ENCODE results near the gene ZNRF3. TPM values are rescaled to one million over a fixed set of nuclear protein-coding genes. Genes with fewer than 3 reads are reported as not detected.
"Not testable (repeated sequence)": the region's sequence is repeated elsewhere in the genome, so short reads cannot be mapped to it uniquely, and the experiment has no call there.

ZNRF3 gene
- total and polyA plus RNA-seq, 2 donors (not counting 1 experiment from before 2014, with no cell fraction given), result 0.21 to 0.71 TPM

GRCh38 chr22:28843633-28844032 is 39.7 kb upstream of the ZNRF3 start:
- intact Hi-C loops (cut with micrococcal nuclease), result no loop called here
- H3K4me2 ChIP-seq (replicated peaks; ENCODE audit: low read depth, low read length, poor library complexity, severe bottlenecking), result no peak overlapping the region
- TF ChIP-seq CTCF (IDR thresholded peaks at IDR 0.05), result no peak
- no peak for TF ChIP-seq EZH2 (IDR thresholded peaks at IDR 0.05; ENCODE audit: borderline replicate concordance, insufficient read depth, low read depth, low read length, poor library complexity, severe bottlenecking)
- H3K27ac ChIP-seq (ENCODE audit: low read length in 2 of 2), result no peak overlapping the region
- no peaks in the 10 kb centered on the region for H3K4me1 Mint-ChIP-seq
- no peaks in the 10 kb centered on the region for H3K36me3 ChIP-seq (replicated peaks in 1 of 2; ENCODE audit: control extremely low read depth in 1 of 2, control insufficient read depth in 1 of 2, extremely low read depth in 1 of 2, insufficient read depth in 2 of 2, low read length in 1 of 2)
- H3K4me3 ChIP-seq (ENCODE audit: control extremely low read depth in 1 of 5, extremely low read depth in 1 of 5, insufficient read depth in 1 of 5, low read depth in 2 of 5, low read length in 4 of 5), result no peak overlapping the region
- no peak overlapping the region for H2AFZ ChIP-seq (ENCODE audit: insufficient read depth, low read depth, low read length, poor library complexity, severe bottlenecking)
- no peaks in the 10 kb centered on the region for H3K27me3 ChIP-seq (replicated peaks in 1 of 4; ENCODE audit: control extremely low read depth in 1 of 4, control insufficient read depth in 3 of 4, insufficient read depth in 4 of 4, low read length in 3 of 4)
- H3K79me2 ChIP-seq (ENCODE audit: control insufficient read depth, insufficient read depth, low read length), result no peaks in the 10 kb centered on the region
- H3K4me3 Mint-ChIP-seq, result no peak overlapping the region
- H3K9me3 Mint-ChIP-seq (ENCODE audit: insufficient read depth), result peaks cover 4% of the 10 kb centered on the region
- CTCF ChIA-PET, result interaction anchor here (0.6 kb wide), 1 partner anchor 520 kb away, joined by 3 read pairs; no protein-coding TSS in a partner anchor
- POLR2A ChIA-PET, result no interaction called here
- no peak overlapping the region for H3K27ac Mint-ChIP-seq
- no CpG with 5 or more reads among the region's 2 CpGs for WGBS (ENCODE audit: insufficient coverage)
- H3K9ac ChIP-seq (ENCODE audit: low read length), result no peak overlapping the region
- DNase-seq (no peak), ATAC-seq (ENCODE audit: low read depth) (no peak)
- no peaks in the 10 kb centered on the region for H4K20me1 ChIP-seq (ENCODE audit: control insufficient read depth, insufficient read depth, low read length, poor library complexity, severe bottlenecking)
- H3K4me1 ChIP-seq (ENCODE audit: control insufficient read depth in 2 of 2, insufficient read depth in 2 of 2, low read length in 2 of 2), result no peaks in the 10 kb centered on the region
- peaks cover 2 to 25% (median 13%) of the 10 kb centered on the region in 3 donors for H3K9me3 ChIP-seq (ENCODE audit: control extremely low read depth in 1 of 3, control insufficient read depth in 2 of 3, insufficient read depth in 1 of 3, low read length in 2 of 3)
- H3K27me3 Mint-ChIP-seq, result no peaks in the 10 kb centered on the region

GRCh38 chr22:28844277-28844676 is 39.1 kb upstream of the ZNRF3 start:
- CTCF ChIA-PET, result interaction anchor here (0.6 to 1.6 kb wide), 2 partner anchors 14 to 520 kb away, joined by 3 read pairs; no protein-coding TSS in a partner anchor

More at GRCh38 chr22:28844277-28844676, 39.1 kb upstream of the ZNRF3 start:
- POLR2A ChIA-PET; H3K79me2 ChIP-seq (ENCODE audit: control insufficient read depth, insufficient read depth, low read length); H3K4me3 Mint-ChIP-seq; H3K27ac Mint-ChIP-seq; H3K27me3 Mint-ChIP-seq; H3K4me1 ChIP-seq (ENCODE audit: control insufficient read depth in 2 of 2, insufficient read depth in 2 of 2, low read length in 2 of 2); H3K9ac ChIP-seq (ENCODE audit: low read length); H3K4me2 ChIP-seq (replicated peaks; ENCODE audit: low read depth, low read length, poor library complexity, severe bottlenecking); H4K20me1 ChIP-seq (ENCODE audit: control insufficient read depth, insufficient read depth, low read length, poor library complexity, severe bottlenecking); H3K4me3 ChIP-seq (ENCODE audit: control extremely low read depth in 1 of 5, extremely low read depth in 1 of 5, insufficient read depth in 1 of 5, low read depth in 2 of 5, low read length in 4 of 5); ATAC-seq (ENCODE audit: low read depth); H3K36me3 ChIP-seq (replicated peaks in 1 of 2; ENCODE audit: control extremely low read depth in 1 of 2, control insufficient read depth in 1 of 2, extremely low read depth in 1 of 2, insufficient read depth in 2 of 2, low read length in 1 of 2); H3K9me3 Mint-ChIP-seq (ENCODE audit: insufficient read depth); H3K4me1 Mint-ChIP-seq; H3K27me3 ChIP-seq (replicated peaks in 1 of 4; ENCODE audit: control extremely low read depth in 1 of 4, control insufficient read depth in 3 of 4, insufficient read depth in 4 of 4, low read length in 3 of 4); intact Hi-C loops (cut with micrococcal nuclease); H2AFZ ChIP-seq (ENCODE audit: insufficient read depth, low read depth, low read length, poor library complexity, severe bottlenecking); H3K27ac ChIP-seq (ENCODE audit: low read length in 2 of 2); DNase-seq: not testable (repeated sequence)
- H3K9me3 ChIP-seq (ENCODE audit: control extremely low read depth in 1 of 3, control insufficient read depth in 2 of 3, insufficient read depth in 1 of 3, low read length in 2 of 3), result peaks cover 2 to 25% (median 13%) of the 10 kb centered on the region in 3 donors
- WGBS (ENCODE audit: insufficient coverage), result no CpG with 5 or more reads among the region's 2 CpGs
